DMS114 treated with DMSO at 0.1 percent for 48 hours (cell line): Measurements from ENCODE around the gene KMT2B.
"Not testable (repeated sequence)": the region's sequence is repeated elsewhere in the genome, so short reads cannot be mapped to it uniquely, and the experiment has no call there.

Experiments
- DNase-seq: peaks from one replicate; lab custom pipeline; 2025; ENCODE audit not compliant: unreplicated experiment; lab: John Stamatoyannopoulos, UW

KMT2B gene

DNA sequence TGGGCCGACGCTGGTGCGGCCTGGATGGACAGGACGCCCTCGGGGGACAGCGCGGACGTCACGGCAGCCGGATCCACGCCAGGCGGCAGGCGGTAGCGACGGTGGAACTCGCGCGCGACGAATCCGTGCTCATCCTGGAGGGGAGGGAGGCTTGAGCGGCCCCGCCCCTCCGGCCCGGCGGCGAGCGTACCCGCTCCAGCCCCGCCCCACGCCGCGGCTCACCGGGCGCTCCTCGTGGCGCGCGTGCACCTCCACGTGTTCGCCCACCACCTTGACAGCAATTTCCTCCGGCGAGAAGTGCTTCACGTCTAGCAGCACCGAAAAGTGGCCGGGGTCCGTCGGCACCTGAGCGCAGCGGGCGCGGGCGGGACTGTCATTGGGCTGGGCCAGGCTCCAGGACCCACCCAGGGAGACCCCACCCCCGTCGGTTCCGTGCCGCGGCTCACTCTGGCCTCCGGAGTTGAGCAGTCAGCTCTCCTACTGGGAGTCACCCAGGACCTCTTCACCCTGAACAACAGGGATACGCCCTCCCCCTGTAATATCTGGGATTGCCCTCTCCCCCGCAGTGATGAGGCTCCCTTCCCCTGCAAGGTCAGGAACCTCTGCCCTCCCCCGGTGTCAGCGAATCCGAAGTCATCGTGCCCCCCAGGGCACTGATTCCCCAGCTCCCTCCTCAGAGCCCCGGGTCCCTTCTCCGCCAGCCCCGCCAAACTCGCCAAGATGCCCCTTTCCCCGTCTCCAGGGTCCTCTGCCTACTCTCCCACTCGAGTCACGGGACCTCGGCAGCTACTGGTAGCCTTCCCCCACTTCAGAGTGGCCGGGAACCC, 38.0 kb downstream of the KMT2B start:
- no peak for DNase-seq

DNA sequence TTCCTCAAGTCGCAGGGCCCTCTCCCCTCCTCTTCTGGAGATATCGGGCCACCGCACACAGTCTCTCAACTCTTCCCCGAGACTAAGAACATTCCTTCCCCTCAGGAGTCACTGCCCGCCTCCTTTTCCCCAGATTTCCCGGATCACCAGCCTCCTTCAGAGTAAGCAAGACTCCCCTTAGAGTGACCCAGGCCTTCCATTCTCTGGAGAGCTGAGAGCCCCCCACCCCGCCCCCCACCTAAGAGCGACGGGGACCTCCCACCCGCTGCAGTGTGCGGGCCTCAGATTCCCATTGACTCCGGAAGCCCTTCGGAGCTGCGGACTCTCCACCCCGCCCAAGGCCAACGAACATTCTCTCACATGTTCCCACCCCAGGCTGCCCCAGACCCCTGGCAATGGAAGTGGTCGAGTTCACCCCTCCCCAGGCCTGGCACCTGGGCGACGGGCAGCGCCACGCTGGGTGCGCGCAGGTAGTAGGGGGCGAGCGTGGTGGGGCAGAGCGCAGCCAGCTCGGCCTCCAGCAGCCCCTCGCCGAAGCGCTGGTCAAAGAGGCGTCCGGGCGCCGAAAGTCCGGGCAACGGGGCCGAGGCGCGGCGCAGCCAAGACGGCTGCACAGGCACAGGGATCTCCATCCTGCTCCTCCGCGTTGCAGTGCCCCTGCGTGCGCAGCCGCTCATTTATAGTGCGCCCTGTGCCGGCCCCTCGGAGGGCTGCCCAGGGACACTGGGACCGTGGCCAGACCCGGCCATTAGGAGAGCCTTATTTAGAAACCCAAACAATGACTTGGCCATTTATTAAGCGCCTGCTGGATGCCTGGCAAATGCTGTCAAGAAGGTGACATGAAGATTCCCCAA, 38.8 kb downstream of the KMT2B start, which contains the start of gene HSPB6:
Gene HSPB6 (minus strand): TSS at position 653 of the 854 bp plus-strand sequence. CDS start 21 bp downstream, at position 632.
- DNase-seq = no peak

DNA sequence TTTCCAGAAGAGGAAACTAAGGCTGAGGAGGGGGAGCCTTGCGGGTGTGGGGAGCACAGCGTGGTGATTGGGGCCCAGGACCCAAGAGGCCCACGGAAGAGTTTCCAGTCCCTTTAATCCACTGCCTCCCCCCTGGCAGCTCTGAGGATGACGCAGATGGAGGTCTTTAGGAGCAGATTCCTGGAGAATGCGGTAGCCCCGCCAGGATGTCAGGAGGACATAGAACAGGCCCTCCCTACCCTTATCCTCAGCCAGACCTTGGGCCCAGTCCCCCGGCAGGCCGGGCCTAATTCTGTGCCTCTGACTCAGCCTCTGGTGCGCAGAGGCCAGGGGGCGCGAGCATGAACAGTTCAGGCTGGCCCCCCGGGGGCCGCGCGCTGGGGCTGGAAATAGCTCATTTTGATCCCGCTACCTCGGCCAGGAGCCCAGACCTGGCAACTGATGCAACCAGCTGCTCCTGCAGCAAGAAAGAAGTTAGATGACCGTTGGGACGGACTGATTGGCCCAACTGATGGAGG, 39.5 kb downstream of the KMT2B start:
- DNase-seq = no peak

DNA sequence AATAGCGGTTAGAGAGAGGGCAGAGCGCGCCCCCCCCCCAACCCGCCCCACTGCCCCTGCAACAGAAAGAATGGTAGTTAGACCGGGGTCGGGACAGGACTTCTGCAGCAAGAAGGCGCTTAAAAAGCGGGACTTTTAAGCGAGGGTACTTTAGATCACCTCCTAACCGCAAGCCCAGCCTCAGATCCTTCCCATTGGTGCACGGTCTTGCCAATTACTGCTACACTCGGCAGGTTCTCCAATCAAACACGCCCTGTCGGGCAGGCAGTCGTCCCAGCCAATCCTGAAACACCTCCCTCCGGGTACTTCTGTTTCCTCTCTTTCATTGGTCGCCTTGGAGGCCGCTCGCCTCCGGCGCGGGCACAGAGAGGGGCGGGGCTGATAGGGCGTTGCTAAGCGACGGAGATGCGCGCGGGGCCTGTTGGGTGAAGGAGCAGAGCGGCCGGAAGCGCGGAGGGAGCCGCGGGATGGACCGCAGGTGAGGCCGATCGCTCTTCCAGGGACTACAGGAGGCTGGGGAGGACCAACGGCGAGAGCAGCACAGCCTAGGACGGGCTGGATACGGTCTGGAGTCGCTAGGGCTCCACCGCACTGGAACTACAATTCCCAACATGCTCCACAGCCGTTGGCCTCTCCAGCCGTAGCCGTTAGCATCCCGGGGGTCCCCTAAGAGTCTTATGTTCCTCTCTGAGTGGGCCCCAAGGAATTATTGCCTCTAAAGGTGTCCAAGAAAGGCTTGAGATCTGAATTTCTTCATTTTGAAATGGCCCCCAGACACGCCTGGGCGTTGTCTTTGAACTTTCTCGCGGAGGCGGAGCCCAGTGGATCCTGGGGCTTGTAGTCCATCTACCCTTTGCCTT, 40.2 kb downstream of the KMT2B start, which contains the start of gene PROSER3:
Gene PROSER3 (plus strand): TSS at position 428 of the 860 bp plus-strand sequence. CDS start 40 bp downstream, at position 468.
- peak; percentile 99 for DNase-seq

DNA sequence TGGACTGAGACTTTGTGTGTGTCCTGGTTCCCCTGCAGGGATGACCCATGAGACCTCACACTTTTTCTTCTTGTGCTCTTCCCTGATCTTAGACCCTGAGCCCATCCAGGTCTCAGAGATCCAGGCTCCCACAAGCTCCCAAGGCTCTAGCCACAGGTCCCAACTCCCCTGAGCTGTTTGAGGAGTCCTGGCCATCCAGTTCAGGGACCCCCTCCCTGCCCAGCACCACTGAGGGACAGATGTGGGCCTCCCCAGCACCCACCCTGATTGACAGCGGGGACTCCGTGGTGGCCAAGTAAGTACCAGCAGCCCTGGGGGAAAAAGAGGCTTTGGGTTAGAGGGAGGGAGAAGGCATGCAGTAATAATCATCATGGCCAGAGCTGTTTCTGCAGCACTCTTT, 41.9 kb downstream of the KMT2B start:
- DNase-seq = no peak

DNA sequence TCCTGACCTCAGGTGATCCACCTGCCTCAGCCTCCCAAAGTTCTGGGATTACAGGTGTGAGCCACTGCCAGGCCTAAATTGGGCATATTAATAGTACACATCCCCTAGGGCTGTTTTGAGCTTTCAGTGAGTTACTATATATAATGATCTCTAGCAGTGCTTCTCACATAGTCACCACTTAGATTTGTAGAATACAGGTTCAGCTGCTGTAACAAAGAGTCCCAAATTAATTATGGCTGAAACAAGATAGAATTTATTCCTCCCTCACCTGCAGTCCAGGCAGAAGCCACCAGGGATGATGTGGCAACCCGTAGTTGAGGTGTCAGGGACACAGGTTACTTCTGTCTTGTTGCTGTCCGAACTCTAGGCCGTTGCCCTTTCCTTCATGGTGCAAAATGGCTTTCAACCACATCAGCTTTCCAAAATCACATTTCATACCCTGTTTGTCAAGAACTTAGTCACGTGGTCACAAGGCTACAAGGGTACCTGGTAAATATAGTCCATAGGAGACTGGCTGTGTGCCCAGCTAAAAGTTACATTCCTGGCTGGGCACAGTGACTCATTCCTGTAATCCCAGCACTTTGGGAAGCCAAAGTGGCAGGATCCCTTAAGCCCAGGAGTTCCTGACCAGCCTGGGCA, 43.0 kb downstream of the KMT2B start:
- no peak for DNase-seq

DNA sequence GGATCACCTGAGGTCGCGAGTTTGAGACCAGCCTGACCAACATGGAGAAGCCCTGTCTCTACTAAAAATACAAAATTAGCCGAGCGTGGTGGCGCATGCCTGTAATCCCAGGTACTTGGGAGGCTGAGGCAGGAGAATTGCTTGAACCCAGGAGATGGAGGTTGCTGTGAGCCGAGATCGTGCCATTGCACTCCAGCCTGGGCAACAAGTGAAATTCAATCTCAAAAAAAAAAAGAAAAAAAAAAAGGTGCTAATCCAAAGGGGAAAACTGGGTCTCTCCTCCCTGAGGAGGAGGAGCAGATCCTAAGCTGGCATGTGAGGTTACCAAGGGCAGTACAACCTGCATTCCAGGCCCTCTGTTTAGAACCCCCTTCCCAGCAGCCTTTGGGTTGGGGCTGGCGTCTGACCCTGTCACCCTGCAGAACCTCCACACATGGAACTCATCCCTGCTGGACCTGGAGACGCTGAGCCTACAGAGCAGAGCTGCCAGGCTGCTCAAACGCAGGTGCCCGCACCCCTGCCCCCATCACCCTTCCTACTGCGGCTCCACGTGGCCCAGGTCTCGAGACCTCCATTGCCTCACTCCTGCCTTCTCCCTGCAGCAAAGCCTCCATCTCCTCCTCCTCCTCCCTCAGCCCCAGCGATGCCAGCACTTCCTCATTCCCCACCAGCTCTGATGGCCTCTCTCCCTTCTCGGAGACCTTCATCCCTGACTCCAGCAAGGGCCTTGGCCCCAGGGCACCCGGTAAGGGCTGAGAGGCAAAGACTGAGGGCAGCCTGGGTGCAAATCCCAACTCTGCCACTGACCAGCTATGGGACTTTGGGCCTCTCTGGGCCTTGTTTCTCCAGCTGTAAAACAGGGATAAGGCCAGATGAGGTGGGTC, 46.9 kb downstream of the KMT2B start:
- no peak for DNase-seq

DNA sequence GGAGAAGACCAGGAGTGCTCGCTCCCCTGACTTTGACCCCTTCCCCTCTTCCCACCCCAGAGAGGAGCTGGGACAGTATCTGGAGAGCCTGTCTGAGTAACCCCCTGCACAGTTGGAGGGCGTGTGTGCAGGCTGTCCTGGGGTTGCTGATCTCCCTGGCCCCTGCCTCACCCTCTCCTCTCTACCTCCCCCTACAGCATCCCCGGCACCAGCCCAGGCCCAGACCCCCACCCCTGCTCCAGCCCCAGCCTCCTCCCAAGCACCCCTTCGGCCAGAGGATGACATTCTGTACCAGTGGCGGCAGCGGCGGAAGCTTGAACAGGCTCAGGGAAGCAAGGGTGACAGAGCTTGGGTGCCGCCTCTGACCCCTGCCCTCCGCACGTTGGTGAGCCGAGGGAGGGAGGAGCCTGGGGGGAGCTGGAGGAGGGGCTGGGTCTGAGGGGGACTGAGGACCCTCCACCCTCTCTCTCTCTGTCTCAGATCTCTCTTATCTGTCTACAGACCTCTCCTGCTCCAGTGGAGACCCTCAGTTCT, 48.8 kb downstream of the KMT2B start:
- DNase-seq = no peak

DNA sequence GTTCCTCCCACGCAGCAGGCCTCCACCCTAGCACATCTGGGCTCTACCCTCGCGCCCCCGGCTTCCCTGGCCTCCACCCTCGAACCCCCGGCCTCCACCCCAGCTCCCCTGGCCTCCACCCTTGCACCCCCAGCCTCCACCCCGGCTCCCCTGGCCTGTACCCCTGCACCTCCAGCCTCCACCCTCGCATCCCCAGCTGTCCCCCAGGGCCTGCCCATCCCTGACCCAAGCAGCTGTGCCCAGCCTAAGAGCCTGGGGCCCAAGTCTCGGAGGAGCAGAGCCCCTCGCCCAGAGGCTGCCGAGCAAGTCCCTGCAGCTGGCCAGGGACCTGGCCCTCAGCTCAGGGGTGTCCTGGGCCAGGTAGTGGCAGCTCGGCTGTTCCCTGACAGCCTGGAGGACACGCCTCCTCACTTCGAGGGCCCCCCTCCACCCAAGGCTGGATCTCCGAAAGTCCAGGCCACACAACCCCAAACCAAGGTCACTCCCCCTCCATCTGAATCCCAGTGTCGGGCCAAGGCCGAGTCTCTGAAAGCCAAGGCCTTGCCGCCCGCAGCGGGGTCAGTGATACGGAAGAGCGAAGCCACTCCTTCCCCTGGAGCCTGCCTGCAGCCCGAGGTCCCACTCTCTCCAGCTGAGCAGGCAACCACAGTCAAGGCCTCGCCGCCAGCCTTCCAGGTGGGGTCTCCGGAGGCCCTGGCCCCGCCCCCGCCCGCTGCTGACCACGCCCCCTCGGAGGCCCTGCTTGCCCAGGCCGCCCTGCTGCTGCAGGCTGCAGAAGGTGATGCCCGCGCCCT, 49.7 kb downstream of the KMT2B start:
- no peak for DNase-seq

DNA sequence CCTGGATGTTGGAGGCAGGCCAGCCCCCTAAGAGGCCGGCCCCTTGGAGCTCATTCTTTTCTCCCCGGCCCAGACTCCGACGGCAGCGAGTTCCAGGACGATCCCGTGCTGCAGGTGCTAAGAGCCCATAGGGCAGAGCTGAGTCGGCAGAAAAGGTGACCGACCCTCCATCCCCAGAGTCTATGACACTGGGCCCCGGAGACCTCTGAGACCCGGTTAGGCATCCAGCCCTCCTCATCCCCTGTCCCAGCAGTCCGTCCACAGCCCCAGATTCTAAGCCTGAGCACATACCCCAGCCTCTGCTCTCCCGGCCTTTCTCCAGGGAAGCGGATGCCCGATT, 50.2 kb downstream of the KMT2B start:
- DNase-seq = no peak

DNA sequence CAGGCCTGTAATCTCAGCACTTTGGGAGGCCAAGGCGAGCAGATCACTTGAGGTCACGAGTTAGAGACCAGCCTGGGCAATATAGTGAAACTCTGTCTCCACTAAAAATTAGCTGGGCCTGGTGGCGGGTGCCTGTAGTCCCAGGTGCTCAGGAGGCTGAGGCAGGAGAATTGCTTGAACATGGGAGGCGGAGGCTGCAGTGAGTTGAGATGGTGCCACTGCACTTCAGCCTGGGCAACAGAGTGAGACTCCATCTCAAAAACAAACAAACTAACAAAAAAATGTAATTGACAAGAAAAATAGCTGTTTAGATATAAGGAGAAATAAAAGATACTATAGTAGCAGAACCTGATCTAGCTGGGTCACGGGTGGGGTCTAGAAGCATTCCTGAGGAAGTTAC, 54.6 kb downstream of the KMT2B start:
- DNase-seq = not testable (repeated sequence)

DNA sequence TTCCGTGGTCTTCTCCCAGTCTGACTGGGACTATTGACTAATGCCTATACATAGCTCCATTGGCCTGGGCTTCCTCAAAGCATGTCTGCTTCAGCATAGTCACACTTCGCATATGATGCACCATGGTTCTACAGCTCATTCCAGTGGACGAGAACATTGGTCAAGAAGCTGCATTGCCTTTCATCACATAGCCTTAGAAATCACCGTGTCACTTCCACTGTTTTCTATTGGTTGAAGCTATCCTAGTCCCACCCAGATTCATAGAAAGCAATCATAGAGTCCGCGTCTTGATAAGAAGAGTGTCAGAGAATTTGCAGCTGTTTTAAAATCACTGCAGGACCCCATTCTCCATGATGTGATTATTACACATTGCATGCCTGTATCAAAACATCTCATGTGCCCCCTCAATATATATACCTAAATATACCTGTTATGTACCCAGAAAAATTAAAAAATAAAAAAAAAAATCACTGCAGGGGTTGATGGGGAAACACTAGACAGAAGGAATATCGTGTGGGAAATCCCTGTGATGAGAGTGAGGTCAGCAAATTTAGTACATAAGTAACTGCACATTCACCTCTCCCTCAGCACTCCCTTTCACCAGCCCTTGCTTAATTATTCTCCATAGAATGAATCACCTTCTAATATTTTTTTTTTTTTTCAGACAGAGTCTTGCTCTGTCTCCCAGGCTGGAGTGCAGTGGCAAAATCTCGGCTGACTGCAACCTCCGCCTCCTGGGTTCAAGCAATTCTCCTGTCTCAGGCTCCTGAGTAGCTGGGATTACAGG, 55.4 kb downstream of the KMT2B start:
- no peak for DNase-seq

DNA sequence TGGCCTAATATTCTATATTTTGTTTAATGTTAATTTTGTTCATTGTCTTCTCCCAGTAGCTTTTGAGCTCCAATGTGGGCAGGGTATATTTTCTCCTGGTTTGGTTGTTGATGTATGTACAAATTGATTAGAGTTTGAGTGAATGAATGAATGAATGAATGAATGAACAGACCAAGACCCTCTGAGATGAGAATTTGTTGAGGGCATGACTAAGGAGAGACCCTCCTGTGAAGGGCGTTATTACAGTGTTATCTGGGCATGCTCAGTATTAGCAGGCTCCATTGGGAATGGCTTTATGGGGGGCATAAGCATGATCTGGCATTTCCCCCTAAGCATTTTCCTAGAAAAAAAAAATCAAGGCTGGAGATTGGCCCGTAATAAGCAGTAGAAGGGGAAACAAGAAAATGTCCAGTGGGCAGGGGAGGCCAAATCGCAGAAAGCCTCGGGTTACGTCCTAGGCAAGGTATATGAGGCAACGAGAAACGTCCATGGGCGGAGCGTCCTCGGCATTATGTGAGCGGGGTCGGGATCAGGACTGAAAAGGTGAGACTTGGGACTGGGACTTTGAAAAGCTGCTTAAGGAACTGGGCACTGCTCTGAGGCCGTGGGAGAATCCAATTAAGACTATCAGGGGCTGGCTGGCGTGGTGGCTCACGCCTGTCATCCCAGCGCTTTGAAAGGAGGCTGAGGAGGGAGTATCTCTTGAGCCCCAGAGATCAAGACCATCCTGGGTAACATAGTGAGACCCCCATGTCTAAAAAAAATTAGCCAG, 56.7 kb downstream of the KMT2B start:
- no peak for DNase-seq

DNA sequence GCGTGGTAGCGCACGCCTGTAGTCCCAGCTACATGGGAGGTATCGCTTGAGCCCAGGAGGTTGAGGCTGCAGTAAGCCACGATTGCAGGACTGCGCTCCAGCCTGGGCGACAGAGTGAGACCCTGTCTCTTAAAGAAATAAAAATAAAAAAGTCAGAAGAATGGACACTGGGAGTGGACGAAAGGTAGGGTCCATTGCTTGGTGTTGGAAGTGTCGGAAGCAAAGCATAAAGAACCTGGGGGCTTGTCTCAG, 57.2 kb downstream of the KMT2B start:
- no peak for DNase-seq

DNA sequence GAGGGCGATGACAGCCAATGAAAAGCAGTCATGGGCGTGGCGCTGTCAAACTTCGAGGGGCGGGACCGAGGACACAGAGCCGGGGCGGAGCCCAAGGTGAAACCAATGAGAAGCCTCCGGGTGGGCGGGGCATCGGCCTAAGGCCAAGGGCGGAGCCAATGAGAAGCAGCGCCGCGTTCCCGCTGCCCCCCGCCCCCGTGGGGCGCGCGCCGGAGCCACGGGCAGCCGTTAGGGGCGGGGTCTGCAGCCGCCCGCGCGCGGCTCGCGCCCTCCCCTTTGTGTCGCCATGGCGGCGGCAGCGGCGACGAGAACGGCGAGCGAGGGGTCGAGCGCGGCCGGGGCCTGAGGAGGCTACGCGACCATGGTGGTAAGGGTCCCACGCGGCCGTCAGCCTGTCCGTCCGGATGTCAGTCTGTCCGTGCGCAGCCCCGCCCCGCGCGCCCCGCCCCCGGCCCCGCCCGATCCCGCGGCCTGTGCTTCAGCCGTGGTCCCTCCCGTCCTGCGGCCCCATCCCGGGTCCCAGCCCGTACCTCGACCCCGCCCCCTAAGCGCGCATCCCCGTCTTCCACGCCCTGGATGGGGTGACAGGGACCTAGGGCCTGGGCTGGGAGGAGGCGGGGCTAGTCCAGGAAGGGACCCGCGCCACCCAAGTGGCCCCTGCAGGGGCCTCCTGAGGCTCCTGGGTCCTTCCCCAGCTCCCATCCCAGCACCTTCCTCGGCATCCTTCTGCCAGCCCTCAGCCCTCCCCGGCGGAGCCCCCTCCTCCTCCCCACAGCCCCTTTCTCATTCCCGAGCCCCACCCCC, 57.7 kb downstream of the KMT2B start, which contains the start of gene ARHGAP33:
Gene ARHGAP33 (plus strand): TSS at position 267 of the 804 bp plus-strand sequence. CDS start 95 bp downstream, at position 362.
- peak; percentile 96 for DNase-seq
